Activated naive CD8-positive, alpha-beta T cell treated with anti-CD3 and anti-CD28 coated beads, Interleukin-2, amount 50 U/mL, for 24 hours (primary cell): ENCODE data around the gene MCC.

Experiments
- ATAC-seq: fragments of 150-1000 bp; cut with Tn5 transposase; one replicate; pipeline ENCODE4 v1.10.0; 2021
- DNase-seq: peaks from one replicate; pipeline ENCODE4 v3.0.0; 2021
- H3K27ac Mint-ChIP-seq: one replicate; pipeline ENCODE4 v1.8.0; 2021; ENCODE audit warnings: mild to moderate bottlenecking, mixed read lengths
- H3K27me3 Mint-ChIP-seq: one replicate; pipeline ENCODE4 v1.8.0; 2021; ENCODE audit warnings: mixed read lengths
- H3K36me3 Mint-ChIP-seq: one replicate; pipeline ENCODE4 v1.8.0; 2021; ENCODE audit warnings: low read depth, mixed read lengths
- H3K4me1 Mint-ChIP-seq: one replicate; pipeline ENCODE4 v1.8.0; 2021; ENCODE audit warnings: mixed read lengths
- H3K4me3 Mint-ChIP-seq: one replicate; pipeline ENCODE4 v1.8.0; 2021; ENCODE audit warnings: mild to moderate bottlenecking, moderate library complexity, mixed read lengths
- H3K9me3 Mint-ChIP-seq: one replicate; pipeline ENCODE4 v1.8.0; 2021; ENCODE audit warnings: mixed read lengths

MCC gene

GRCh38 chr5:113226116-113226736 is 262.0 kb downstream of the MCC start:
- H3K4me3 Mint-ChIP-seq, result no peak overlapping the region
- DNase-seq (no peak), ATAC-seq (no peak)
- H3K27me3 Mint-ChIP-seq, result peaks cover 2% of the 10 kb centered on the region
- H3K27ac Mint-ChIP-seq, result no peak overlapping the region
- peaks cover 2% of the 10 kb centered on the region for H3K4me1 Mint-ChIP-seq
- H3K36me3 Mint-ChIP-seq, result no peaks in the 10 kb centered on the region
- H3K9me3 Mint-ChIP-seq, result no peaks in the 10 kb centered on the region

DNA sequence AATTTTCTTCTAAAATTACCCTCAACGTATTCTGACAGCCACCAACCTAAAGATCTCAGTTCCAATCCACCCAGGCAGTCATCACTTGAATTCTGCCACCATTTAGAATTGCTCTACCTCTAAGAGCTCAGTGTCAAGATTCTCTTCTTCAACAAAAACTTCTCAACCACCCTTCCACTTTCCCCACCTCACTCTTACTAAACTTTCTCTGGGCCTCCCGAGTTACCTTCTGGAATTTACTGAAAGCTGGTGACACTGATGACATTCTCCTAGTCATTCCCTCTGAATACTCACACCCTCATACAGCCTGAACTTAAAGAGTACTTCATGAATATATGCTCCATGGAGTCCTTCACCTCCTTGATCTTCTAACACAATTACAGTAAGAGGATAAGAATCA is 263.0 kb downstream of the MCC start:
- no peak overlapping the region for H3K27ac Mint-ChIP-seq
- H3K36me3 Mint-ChIP-seq, result no peaks in the 10 kb centered on the region
- DNase-seq, result no peak
- H3K4me3 Mint-ChIP-seq, result no peak overlapping the region
- no peaks in the 10 kb centered on the region for H3K9me3 Mint-ChIP-seq
- H3K4me1 Mint-ChIP-seq, result no peaks in the 10 kb centered on the region
- ATAC-seq, result no peak
- H3K27me3 Mint-ChIP-seq, result peaks cover 2% of the 10 kb centered on the region

DNA sequence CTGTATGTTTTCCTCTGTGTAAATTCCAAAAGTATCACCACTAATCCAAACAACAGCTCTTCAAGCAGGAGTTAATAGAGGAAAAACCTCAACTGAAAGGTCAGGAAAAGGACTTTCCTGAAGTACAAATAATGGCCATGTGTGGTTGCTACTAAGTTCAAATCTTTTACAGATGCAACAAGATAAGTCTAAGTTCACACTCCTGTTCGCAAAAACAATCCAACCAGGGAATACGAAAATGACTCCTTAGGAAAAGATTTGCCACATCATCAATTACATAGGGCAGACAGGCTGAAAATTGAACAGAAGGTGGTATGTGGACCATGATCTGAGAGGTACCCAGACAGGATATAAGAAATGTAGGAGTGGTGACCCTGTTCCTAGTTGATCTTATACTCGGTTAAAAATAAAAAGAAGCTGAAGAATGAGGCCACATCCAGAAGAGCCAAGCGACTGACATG is 263.6 kb downstream of the MCC start:
- DNase-seq (no peak), ATAC-seq (no peak)
- Mint-ChIP-seq H3K9me3 (no peaks in the 10 kb centered on the region), H3K4me3 (no peak overlapping the region), H3K36me3 (no peaks in the 10 kb centered on the region), H3K27me3 (peaks cover 2% of the 10 kb centered on the region), H3K4me1 (no peaks in the 10 kb centered on the region), H3K27ac (no peak overlapping the region)

GRCh38 chr5:113223831-113224604 is 264.2 kb downstream of the MCC start:
- Mint-ChIP-seq H3K36me3 (no peaks in the 10 kb centered on the region), H3K4me1 (no peaks in the 10 kb centered on the region), H3K4me3 (no peak overlapping the region), H3K27me3 (peaks cover 2% of the 10 kb centered on the region), H3K9me3 (no peaks in the 10 kb centered on the region), H3K27ac (no peak overlapping the region)
- DNase-seq (no peak), ATAC-seq (no peak)

- Mint-ChIP-seq H3K36me3 (no peaks in the 10 kb centered on the region), H3K27me3 (peaks cover 2% of the 10 kb centered on the region), H3K9me3 (no peaks in the 10 kb centered on the region), H3K27ac (no peak overlapping the region), H3K4me3 (no peak overlapping the region), H3K4me1 (no peaks in the 10 kb centered on the region)
- DNase-seq, result no peak
- ATAC-seq, result no peak
Measured at GRCh38 chr5:113223315-113223714, 264.9 kb downstream of the MCC start.

DNA sequence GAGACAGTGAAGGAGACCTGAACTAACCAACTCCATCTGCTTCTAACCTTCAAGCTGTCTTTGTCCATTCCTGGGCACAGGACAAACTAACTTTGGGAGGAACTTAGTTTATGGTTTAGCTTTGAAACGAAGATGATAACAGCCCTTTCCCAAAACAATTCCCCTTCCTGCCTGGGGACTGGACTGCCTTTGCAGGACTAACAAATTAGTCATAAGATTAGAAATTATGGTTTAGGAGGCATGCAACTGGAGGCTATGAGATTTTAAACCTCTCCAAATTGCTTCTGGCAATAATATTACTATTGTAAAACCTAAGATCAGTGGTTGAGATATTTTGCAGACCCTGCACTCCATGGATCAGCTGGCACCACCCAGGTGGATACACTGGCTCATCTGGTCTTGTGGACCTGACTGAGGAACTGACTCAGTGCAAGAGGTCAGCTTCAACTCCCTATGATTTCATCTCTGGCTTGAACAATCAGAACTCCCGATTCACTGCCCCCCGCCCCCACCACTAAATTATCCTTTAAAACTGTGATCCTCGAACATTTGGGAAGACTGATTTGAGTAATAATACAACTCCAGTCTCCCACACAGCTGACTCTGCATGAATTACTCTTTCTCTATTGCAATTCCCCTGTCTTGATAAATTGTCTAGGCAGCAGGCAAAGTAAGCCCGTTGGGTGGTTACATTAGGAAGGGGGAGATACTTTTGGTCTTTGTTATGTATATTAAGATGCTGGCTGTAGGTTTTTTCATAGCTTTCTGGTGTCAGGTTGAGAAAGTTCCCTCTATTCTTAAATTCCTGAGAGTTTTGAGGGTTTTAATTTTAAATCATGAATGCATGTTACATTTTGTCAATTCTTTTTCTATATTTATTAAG is 266.7 kb downstream of the MCC start:
- no peak for DNase-seq
- Mint-ChIP-seq H3K36me3 (no peaks in the 10 kb centered on the region), H3K9me3 (no peaks in the 10 kb centered on the region), H3K4me3 (no peak overlapping the region), H3K27ac (no peak overlapping the region), H3K27me3 (peaks cover 2% of the 10 kb centered on the region), H3K4me1 (no peaks in the 10 kb centered on the region)
- no peak for ATAC-seq

GRCh38 chr5:113219695-113220094 is 268.6 kb downstream of the MCC start:
- DNase-seq (no peak), ATAC-seq (no peak)
- Mint-ChIP-seq H3K27ac (no peak overlapping the region), H3K36me3 (no peaks in the 10 kb centered on the region), H3K27me3 (peaks cover 2% of the 10 kb centered on the region), H3K4me3 (no peak overlapping the region), H3K4me1 (no peaks in the 10 kb centered on the region), H3K9me3 (no peaks in the 10 kb centered on the region)

DNA sequence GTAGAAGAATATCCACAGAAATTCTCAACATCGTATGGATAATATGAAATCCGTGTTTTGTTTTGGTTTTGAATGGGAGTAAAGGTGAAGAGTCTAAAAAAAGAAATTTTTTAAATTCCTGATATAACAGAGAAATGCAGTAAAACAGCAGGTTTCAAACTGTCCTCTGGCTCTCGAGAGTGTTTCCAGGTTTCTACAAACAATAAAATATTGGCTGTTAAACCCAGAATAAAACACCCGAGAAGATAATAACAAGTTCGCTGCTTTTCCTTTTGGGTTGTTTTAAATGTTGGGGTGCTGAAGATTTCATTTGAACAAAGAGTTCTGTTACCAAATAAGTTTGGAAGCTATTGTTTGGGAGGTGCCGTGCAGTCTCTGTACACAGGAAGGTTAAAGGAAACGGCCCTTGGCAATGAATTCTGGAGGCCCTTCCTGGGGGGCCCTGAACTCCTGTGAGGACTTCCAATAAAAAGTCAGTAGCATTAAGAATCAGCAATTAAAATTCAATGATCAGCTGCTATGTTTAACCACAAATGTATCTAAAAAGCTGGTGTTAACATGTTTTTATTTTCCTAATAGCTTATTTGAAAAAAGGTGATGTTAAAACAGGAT is 269.2 kb downstream of the MCC start:
- ATAC-seq (no peak), DNase-seq (no peak)
- Mint-ChIP-seq H3K9me3 (no peaks in the 10 kb centered on the region), H3K4me1 (no peaks in the 10 kb centered on the region), H3K27ac (no peak overlapping the region), H3K36me3 (no peaks in the 10 kb centered on the region), H3K27me3 (peaks cover 2% of the 10 kb centered on the region), H3K4me3 (no peak overlapping the region)

DNA sequence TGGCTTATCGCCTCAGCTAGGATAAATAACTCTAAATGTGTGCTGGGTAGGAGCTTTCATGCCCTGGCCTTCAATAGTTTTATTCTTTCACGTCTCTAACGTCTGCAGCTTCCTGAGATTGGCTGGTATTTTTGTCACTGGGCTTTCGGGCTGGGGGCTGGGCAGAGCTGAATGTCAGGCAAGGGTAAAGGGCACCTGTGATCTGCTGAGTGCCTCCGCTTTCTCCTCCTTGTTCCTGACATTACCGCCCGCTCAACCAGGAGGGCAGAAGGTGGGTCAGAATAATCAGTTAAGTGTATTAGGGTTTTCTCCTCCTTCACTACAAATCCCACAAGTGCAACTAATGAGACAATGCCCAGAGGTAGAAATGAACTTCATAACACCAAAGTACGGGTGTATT is 270.1 kb downstream of the MCC start:
- H3K4me3 Mint-ChIP-seq, result no peak overlapping the region
- H3K4me1 Mint-ChIP-seq, result no peaks in the 10 kb centered on the region
- no peaks in the 10 kb centered on the region for H3K36me3 Mint-ChIP-seq
- no peak for ATAC-seq
- H3K9me3 Mint-ChIP-seq, result no peaks in the 10 kb centered on the region
- peaks cover 2% of the 10 kb centered on the region for H3K27me3 Mint-ChIP-seq
- H3K27ac Mint-ChIP-seq, result no peak overlapping the region
- no peak for DNase-seq

DNA sequence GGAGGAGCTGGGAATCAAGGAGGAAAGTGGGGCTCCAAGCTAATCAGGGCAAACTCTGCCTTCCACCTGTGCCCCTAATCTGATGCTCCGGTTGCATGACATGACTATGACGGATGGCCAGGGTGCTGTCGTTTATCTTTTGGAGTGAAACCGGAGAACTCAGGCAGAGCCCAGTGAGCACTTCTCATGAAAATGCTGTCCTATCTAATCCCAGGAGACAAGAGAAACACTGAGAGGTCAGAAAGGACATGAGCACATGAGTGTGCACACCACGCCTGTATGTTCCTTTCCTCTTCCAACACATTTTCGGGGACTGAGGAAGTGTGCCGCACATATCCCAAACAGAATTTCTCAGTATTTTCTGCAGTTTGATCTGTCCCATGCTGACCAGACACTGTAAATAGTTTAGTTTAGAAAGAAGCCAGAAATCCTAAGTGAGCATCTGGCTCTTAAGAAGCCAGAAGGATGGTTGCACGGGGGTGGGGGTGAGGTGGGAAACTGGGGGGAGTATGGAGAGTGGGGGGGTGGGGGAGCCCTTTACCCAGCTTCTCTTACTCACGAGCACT is 270.6 kb downstream of the MCC start:
- Mint-ChIP-seq H3K4me1 (no peaks in the 10 kb centered on the region), H3K27ac (no peak overlapping the region), H3K27me3 (peaks cover 2% of the 10 kb centered on the region), H3K9me3 (no peaks in the 10 kb centered on the region), H3K4me3 (no peak overlapping the region), H3K36me3 (no peaks in the 10 kb centered on the region)
- ATAC-seq (no peak), DNase-seq (no peak)

- H3K27ac Mint-ChIP-seq, result no peak overlapping the region
- H3K36me3 Mint-ChIP-seq, result no peaks in the 10 kb centered on the region
- peak; percentile 28 for ATAC-seq
- no peak overlapping the region for H3K4me3 Mint-ChIP-seq
- no peaks in the 10 kb centered on the region for H3K9me3 Mint-ChIP-seq
- H3K27me3 Mint-ChIP-seq, result no peaks in the 10 kb centered on the region
- no peaks in the 10 kb centered on the region for H3K4me1 Mint-ChIP-seq
- no peak for DNase-seq
Measured at GRCh38 chr5:113216545-113216944, 271.7 kb downstream of the MCC start.

DNA sequence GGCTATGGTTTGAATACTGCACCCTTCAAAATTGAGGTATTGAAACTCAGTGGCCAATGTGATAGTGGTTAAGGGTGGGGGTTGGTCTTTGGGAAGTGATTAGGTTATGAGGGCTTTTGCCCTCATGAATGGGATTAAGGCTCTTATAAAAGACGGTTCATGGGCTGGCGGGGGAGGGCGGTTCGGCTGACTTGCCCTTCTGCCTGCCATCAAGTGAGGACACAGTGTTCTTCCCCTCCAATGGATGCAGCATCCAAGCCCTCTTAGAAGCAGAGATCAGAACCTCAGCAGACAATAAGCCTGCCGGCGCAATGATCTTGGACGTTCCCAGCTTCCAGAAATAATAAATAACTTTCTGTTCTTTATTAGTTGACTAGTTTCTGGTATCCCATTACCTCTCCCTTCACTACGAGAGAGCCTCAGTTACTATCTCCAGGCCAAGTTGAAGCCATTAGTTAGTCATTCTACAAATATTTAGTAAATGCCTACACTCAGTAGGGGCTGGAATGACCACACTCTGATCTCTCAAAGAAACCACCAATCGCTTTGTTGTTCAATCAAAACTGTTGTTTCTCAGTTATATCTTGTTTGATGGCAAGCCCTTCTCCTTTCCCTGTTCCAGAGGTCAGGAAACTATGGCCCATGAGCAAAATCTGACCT is 272.7 kb downstream of the MCC start:
- no peak overlapping the region for H3K4me3 Mint-ChIP-seq

GRCh38 chr5:113214606-113215323 is 273.5 kb downstream of the MCC start:
- H3K9me3 Mint-ChIP-seq, result no peaks in the 10 kb centered on the region
- ATAC-seq (no peak), DNase-seq (no peak)
- no peak overlapping the region for H3K4me3 Mint-ChIP-seq
- H3K4me1 Mint-ChIP-seq, result no peaks in the 10 kb centered on the region
- no peaks in the 10 kb centered on the region for H3K36me3 Mint-ChIP-seq
- H3K27ac Mint-ChIP-seq, result no peak overlapping the region
- no peaks in the 10 kb centered on the region for H3K27me3 Mint-ChIP-seq

More for the DNA sequence above, 272.7 kb downstream of the MCC start:
- ATAC-seq, result no peak
- DNase-seq, result no peak
- H3K4me1 Mint-ChIP-seq, result no peaks in the 10 kb centered on the region
- H3K36me3 Mint-ChIP-seq, result no peaks in the 10 kb centered on the region
- H3K9me3 Mint-ChIP-seq, result no peaks in the 10 kb centered on the region
- H3K27ac Mint-ChIP-seq, result no peak overlapping the region
- H3K27me3 Mint-ChIP-seq, result no peaks in the 10 kb centered on the region
